ENCODE data around the gene TMEM243.

TMEM243 gene

GRCh38 chr7:87154166-87154565 lies 65.4 kb downstream of the TMEM243 start:
- no peak for DNase-seq

GRCh38 chr7:87152897-87153641 lies 66.5 kb downstream of the TMEM243 start:
- DNase-seq, result peak; percentile 3

GRCh38 chr7:87152112-87152896 lies 67.2 kb downstream of the TMEM243 start, which contains the start of gene DMTF1:
Gene DMTF1, plus strand, starts transcription at chr7:87152453. Its CDS starts 12,489 bp downstream, at chr7:87164942.
- peak; percentile 92 for DNase-seq

- DNase-seq, result no peak
Observed at GRCh38 chr7:87151729-87152111, 67.8 kb downstream of the TMEM243 start.

DNA sequence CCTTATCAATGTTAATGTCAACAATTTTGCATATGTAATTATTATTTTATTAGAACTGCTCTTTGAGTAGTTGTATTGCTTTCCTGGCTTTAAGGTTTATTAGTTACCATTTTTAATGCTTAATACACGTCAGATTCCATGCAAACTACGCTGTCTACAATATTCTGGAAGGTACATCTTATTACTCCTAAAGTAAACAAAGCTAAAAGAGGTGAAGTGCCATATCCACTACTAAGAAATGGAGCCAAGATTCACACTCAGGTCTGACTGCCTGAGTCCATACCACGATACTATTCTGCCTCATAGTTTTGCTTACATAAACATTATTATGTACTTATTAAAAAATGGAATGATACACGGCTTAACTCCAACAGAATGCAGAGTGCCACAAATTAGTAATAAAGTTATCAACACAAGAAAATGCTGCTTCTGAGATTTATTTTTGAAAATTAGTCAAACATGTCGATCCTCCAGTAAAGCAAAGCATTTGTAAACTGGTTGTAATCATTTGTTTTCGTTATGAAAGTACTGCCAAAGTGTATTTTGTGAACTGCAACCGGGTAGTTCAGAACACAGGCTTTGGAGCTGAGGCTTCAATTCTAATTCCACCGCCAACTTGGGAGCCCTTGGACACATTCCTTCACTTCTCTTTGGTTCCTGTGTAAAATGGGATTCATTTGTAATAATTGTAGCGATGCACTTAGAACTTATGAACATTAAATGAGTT lies 68.4 kb downstream of the TMEM243 start:
- DNase-seq, result no peak

DNA sequence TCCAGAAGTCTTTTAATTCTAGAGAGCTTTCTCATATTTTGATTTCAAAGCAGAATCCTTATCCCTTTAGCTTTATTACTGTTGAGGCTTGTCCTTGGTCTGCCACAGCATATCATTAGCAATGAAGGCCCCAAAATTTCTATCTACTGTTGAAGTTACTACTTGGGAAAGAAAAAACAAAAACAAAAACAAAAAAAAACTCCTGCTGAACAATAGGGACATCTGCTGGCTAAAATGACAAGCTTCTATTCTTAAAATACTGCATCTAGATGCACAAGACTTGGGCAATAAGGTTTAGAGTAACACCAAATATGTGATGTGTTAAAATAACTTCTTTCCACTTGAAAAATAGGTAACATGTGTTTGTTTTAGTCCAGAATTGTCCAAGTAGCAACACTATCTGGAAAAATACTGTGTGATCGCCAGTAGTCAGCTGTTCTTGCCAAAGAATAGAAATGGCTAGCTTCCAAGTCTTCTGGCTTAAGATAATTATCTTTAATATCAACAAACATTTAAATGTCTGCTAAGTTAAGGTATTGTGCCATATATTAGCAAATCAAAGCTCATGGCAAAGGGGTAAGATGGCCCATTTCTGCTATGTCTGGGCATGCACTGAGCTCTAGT lies 71.1 kb downstream of the TMEM243 start:
- peak; percentile 0 for DNase-seq

- DNase-seq, result no peak
Observed at GRCh38 chr7:87147500-87147899, 72.0 kb downstream of the TMEM243 start.

GRCh38 chr7:87146740-87147386 lies 72.7 kb downstream of the TMEM243 start:
- DNase-seq, result no peak

All from amniotic stem cell (primary cell).